Left ventricle myocardium inferior (tissue), 1 donor: ENCODE measurements around the gene CCN2. TPM values are rescaled to one million over a fixed set of nuclear protein-coding genes. Genes with fewer than 3 reads are reported as not detected.

Experiments used
- DNase-seq: peaks from one replicate; pipeline ENCODE4 v3.0.0-alpha.2; 2020
- H3K27ac ChIP-seq: fragments of 200-600 bp; replicated peaks from 2 replicates; pipeline ENCODE4 v1.8.0; 2021
- H3K27me3 ChIP-seq: fragments of 200-600 bp; 2 replicates; pipeline ENCODE4 v1.8.0; 2021; ENCODE audit warnings: low read depth
- H3K36me3 ChIP-seq: fragments of 200-600 bp; 2 replicates; pipeline ENCODE4 v1.8.0; 2021
- H3K4me1 ChIP-seq: fragments of 200-600 bp; 2 replicates; pipeline ENCODE4 v1.8.0; 2021
- H3K4me3 ChIP-seq: fragments of 200-600 bp; 2 replicates; pipeline ENCODE4 v1.8.0; 2021; ENCODE audit warnings: mild to moderate bottlenecking, moderate library complexity
- H3K9me3 ChIP-seq: fragments of 200-600 bp; replicated peaks from 2 replicates; pipeline ENCODE4 v1.8.0; 2021
- intact Hi-C: fragments of 100-400 bp; cut with micrococcal nuclease; formaldehyde crosslinking; loops from one replicate; pipeline ENCODE4 v1.11.0; 2022
- total RNA-seq: library from RNA; stranded (reverse); fragmentation: NEBNext Ultra II Directional; extraction: Animal tissue kit (Norgen Biotek cat#: 25700); gene quantifications from one replicate; pipeline ENCODE4 v1.2.1, GENCODE V29; 2021
- TF ChIP-seq, protein P1 (sequence below): fragments of 200-600 bp; IDR thresholded peaks from 2 replicates; pipeline ENCODE4 v1.8.0; 2021; ENCODE audit warnings: antibody characterized with exemption, mild to moderate bottlenecking, borderline replicate concordance
- donor health status: DM: no; HTN: yes; CAD: no; lungs with severe emphysema.

CCN2 gene
- total RNA-seq, 1 donor from 2014 or later = 33.0 TPM

DNA sequence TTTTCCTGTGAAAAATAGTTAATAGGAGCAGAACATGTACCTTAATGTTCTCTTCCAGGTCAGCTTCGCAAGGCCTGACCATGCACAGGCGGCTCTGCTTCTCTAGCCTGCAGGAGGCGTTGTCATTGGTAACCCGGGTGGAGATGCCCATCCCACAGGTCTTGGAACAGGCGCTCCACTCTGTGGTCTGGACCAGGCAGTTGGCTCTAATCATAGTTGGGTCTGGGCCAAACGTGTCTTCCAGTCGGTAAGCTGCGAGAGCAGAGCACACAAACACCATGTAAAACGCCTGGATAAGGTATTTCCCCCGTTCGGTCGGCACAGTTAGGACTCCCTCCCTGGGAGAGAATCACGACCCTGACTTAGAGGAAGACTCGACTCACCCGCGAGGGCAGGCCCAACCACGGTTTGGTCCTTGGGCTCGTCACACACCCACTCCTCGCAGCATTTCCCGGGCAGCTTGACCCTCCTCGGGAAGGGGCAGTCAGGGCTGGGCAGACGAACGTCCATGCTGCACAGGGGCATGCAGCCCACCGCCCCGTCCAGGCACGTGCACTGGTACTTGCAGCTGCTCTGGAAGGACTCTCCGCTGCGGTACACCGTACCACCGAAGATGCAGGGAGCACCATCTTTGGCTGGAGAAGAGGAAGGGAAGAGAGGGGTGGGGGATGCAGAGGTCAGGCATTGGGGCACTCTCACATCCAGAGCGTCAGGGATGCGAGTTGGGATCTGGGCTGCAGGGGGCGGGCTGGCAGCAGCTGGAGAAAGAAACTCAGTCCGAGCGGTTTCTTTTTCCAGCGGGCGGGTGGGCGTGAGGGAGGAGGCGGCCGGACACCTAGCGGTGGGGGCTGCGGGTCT, 1.0 kb downstream of the CCN2 start:
- H3K27me3 ChIP-seq = no peaks in the 10 kb centered on the region
- peak overlapping the region; percentile 80 for H3K4me3 ChIP-seq
- peaks cover 59% of the 10 kb centered on the region for H3K4me1 ChIP-seq
- intact Hi-C loops = no loop called here
- H3K27ac ChIP-seq = peak overlapping the region; percentile 97
- TF ChIP-seq, protein P1, sequence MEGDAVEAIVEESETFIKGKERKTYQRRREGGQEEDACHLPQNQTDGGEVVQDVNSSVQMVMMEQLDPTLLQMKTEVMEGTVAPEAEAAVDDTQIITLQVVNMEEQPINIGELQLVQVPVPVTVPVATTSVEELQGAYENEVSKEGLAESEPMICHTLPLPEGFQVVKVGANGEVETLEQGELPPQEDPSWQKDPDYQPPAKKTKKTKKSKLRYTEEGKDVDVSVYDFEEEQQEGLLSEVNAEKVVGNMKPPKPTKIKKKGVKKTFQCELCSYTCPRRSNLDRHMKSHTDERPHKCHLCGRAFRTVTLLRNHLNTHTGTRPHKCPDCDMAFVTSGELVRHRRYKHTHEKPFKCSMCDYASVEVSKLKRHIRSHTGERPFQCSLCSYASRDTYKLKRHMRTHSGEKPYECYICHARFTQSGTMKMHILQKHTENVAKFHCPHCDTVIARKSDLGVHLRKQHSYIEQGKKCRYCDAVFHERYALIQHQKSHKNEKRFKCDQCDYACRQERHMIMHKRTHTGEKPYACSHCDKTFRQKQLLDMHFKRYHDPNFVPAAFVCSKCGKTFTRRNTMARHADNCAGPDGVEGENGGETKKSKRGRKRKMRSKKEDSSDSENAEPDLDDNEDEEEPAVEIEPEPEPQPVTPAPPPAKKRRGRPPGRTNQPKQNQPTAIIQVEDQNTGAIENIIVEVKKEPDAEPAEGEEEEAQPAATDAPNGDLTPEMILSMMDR = peak; percentile 63
- peaks cover 3% of the 10 kb centered on the region for H3K36me3 ChIP-seq
- no peaks in the 10 kb centered on the region for H3K9me3 ChIP-seq
- peak; percentile 76 for DNase-seq

GRCh38 chr6:131949620-131949908, 1.6 kb downstream of the CCN2 start:
- Histone ChIP-seq H3K27ac (peak overlapping the region; percentile 97), H3K4me3 (peak overlapping the region; percentile 80), H3K27me3 (no peaks in the 10 kb centered on the region), H3K9me3 (no peaks in the 10 kb centered on the region), H3K4me1 (peaks cover 53% of the 10 kb centered on the region), H3K36me3 (peaks cover 3% of the 10 kb centered on the region)
- intact Hi-C loops = no loop called here
- TF ChIP-seq, protein P1 = no peak
- DNase-seq = no peak

DNA sequence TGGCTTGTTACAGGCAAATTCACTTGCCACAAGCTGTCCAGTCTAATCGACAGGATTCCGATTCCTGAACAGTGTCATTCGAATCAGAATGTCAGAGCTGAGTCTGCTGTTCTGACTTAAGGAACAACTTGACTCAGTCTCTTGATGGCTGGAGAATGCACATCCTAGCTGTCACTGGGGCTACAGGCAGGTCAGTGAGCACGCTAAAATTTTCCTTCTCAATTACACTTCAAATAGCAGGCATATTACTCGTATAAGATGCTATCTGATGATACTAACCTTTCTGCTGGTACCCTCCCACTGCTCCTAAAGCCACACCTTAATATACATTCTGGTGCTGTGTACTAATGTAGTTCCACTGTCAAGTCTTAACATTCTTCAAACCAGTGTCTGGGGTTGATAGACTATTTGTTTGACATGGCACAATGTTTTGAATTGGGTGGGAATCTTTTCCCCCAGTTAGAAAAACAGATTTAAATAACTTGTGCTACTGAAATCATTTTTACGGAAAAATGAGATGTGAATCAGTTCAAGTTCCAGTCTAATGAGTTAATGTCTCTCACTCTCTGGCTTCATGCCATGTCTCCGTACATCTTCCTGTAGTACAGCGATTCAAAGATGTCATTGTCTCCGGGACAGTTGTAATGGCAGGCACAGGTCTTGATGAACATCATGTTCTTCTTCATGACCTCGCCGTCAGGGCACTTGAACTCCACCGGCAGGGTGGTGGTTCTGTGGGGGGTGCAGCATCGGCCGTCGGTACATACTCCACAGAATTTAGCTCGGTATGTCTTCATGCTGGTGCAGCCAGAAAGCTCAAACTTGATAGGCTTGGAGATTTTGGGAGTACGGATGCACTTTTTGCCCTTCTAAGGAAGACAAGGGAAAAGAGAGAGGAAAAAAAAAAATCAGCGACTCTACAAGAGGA, 2.2 kb downstream of the CCN2 start:
- H3K4me1 ChIP-seq = peaks cover 47% of the 10 kb centered on the region
- no peak for DNase-seq
- H3K9me3 ChIP-seq = no peaks in the 10 kb centered on the region
- H3K36me3 ChIP-seq = peaks cover 3% of the 10 kb centered on the region
- H3K27me3 ChIP-seq = no peaks in the 10 kb centered on the region
- TF ChIP-seq, protein P1 = no peak
- intact Hi-C loops = no loop called here
- peak overlapping the region; percentile 80 for H3K4me3 ChIP-seq
- H3K27ac ChIP-seq = peak overlapping the region; percentile 97

DNA sequence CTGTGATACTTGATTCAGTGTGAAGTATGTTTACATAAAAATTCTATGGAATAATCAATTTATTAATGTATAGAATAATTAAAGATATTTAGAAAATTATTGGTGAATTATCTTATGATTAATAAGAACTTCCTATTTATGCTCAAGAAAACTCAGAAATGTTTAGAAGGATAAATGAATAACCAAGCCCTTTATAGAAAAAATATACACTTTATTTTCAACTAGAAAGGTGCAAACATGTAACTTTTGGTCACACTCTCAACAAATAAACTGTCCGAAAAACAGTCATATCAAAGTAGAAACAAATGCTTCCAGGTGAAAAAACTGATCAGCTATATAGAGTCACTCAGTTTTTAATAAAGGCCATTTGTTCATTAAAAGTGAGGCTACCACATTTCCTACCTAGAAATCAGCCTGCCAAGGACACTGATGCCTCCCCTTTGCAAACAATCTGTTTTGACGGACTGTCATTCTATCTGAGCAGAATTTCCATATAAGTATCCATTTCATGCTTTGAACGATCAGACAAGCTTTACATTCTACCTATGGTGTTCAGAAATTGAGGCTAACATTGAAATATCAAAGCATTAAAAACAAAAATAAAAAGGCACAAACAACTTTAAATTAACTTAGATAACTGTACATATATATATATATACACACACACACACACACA, 3.0 kb downstream of the CCN2 start:
- Histone ChIP-seq H3K4me1 (peaks cover 46% of the 10 kb centered on the region), H3K4me3 (peak overlapping the region; percentile 80), H3K9me3 (no peaks in the 10 kb centered on the region), H3K36me3 (peaks cover 3% of the 10 kb centered on the region), H3K27ac (peak overlapping the region; percentile 97), H3K27me3 (no peaks in the 10 kb centered on the region)
- DNase-seq = no peak
- TF ChIP-seq, protein P1 = no peak
- intact Hi-C loops = no loop called here
